ENCODE measurements around the gene AP5M1.
"Not testable (repeated sequence)": the region's sequence is repeated elsewhere in the genome, so short reads cannot be mapped to it uniquely, and the experiment has no call there.

Gene AP5M1

GRCh38 chr14:57329833-57330232 lies 61.1 kb downstream of the AP5M1 start:
- H3K27me3 ChIP-seq (ENCODE audit: insufficient read depth, low read length, poor library complexity, severe bottlenecking): no peaks in the 10 kb centered on the region
- H3F3A ChIP-seq (ENCODE audit: low read depth): no peaks in the 10 kb centered on the region
- no peaks in the 10 kb centered on the region for H3K36me3 ChIP-seq (ENCODE audit: insufficient read depth, low read length)
- no peaks in the 10 kb centered on the region for H4K20me1 ChIP-seq (ENCODE audit: insufficient read depth, low read length, poor library complexity, severe bottlenecking)
- no peaks in the 10 kb centered on the region for H3K79me2 ChIP-seq (ENCODE audit: insufficient read depth, low read length)
- H3K4me3 ChIP-seq (ENCODE audit: low read length, poor library complexity, severe bottlenecking): no peak overlapping the region
- H2AFZ ChIP-seq (ENCODE audit: low read length): no peak overlapping the region
- H3K9me2 ChIP-seq (replicated peaks; ENCODE audit: low read depth, low read length): no peaks in the 10 kb centered on the region
- no peak overlapping the region for H3K4me2 ChIP-seq (ENCODE audit: low read depth, low read length, poor library complexity, severe bottlenecking)
- no peaks in the 10 kb centered on the region for H3K9me3 ChIP-seq (ENCODE audit: insufficient read depth, low read depth, low read length)
- H3K9ac ChIP-seq (ENCODE audit: low read depth, low read length, poor library complexity, severe bottlenecking): no peak overlapping the region
- no peaks in the 10 kb centered on the region for H3K4me1 ChIP-seq (ENCODE audit: insufficient read depth, low read length, poor library complexity, severe bottlenecking)
- TF ChIP-seq CTCF (conservative IDR thresholded peaks at IDR 0.05; ENCODE audit: low read length) (no peak), EZH2phosphoT487 (IDR thresholded peaks at IDR 0.05; ENCODE audit: borderline replicate concordance) (no peak)

- H3F3A ChIP-seq (ENCODE audit: low read depth); H3K4me1 ChIP-seq (ENCODE audit: insufficient read depth, low read length, poor library complexity, severe bottlenecking); H3K36me3 ChIP-seq (ENCODE audit: insufficient read depth, low read length); H2AFZ ChIP-seq (ENCODE audit: low read length); H3K27me3 ChIP-seq (ENCODE audit: insufficient read depth, low read length, poor library complexity, severe bottlenecking); H4K20me1 ChIP-seq (ENCODE audit: insufficient read depth, low read length, poor library complexity, severe bottlenecking); H3K4me2 ChIP-seq (ENCODE audit: low read depth, low read length, poor library complexity, severe bottlenecking); H3K4me3 ChIP-seq (ENCODE audit: low read length, poor library complexity, severe bottlenecking); H3K79me2 ChIP-seq (ENCODE audit: insufficient read depth, low read length); H3K9me3 ChIP-seq (ENCODE audit: insufficient read depth, low read depth, low read length); H3K9me2 ChIP-seq (replicated peaks; ENCODE audit: low read depth, low read length); H3K9ac ChIP-seq (ENCODE audit: low read depth, low read length, poor library complexity, severe bottlenecking): not testable (repeated sequence)
These were observed 63.7 kb downstream of the AP5M1 start for GRCh38 chr14:57332475-57332874.

GRCh38 chr14:57333726-57334125 lies 65.0 kb downstream of the AP5M1 start:
- H3K9ac ChIP-seq (ENCODE audit: low read depth, low read length, poor library complexity, severe bottlenecking); H3K4me2 ChIP-seq (ENCODE audit: low read depth, low read length, poor library complexity, severe bottlenecking); H3F3A ChIP-seq (ENCODE audit: low read depth); H3K27me3 ChIP-seq (ENCODE audit: insufficient read depth, low read length, poor library complexity, severe bottlenecking); H4K20me1 ChIP-seq (ENCODE audit: insufficient read depth, low read length, poor library complexity, severe bottlenecking); H3K79me2 ChIP-seq (ENCODE audit: insufficient read depth, low read length); H3K4me3 ChIP-seq (ENCODE audit: low read length, poor library complexity, severe bottlenecking); H3K9me2 ChIP-seq (replicated peaks; ENCODE audit: low read depth, low read length); H3K4me1 ChIP-seq (ENCODE audit: insufficient read depth, low read length, poor library complexity, severe bottlenecking); H3K36me3 ChIP-seq (ENCODE audit: insufficient read depth, low read length); H2AFZ ChIP-seq (ENCODE audit: low read length); H3K9me3 ChIP-seq (ENCODE audit: insufficient read depth, low read depth, low read length): not testable (repeated sequence)

- not testable (repeated sequence) for H3K27me3 ChIP-seq (ENCODE audit: insufficient read depth, low read length, poor library complexity, severe bottlenecking); H3K4me1 ChIP-seq (ENCODE audit: insufficient read depth, low read length, poor library complexity, severe bottlenecking); H3K79me2 ChIP-seq (ENCODE audit: insufficient read depth, low read length); H3K4me2 ChIP-seq (ENCODE audit: low read depth, low read length, poor library complexity, severe bottlenecking); H3K9me3 ChIP-seq (ENCODE audit: insufficient read depth, low read depth, low read length); H2AFZ ChIP-seq (ENCODE audit: low read length); H3K9ac ChIP-seq (ENCODE audit: low read depth, low read length, poor library complexity, severe bottlenecking); H4K20me1 ChIP-seq (ENCODE audit: insufficient read depth, low read length, poor library complexity, severe bottlenecking); H3K4me3 ChIP-seq (ENCODE audit: low read length, poor library complexity, severe bottlenecking); H3F3A ChIP-seq (ENCODE audit: low read depth); H3K36me3 ChIP-seq (ENCODE audit: insufficient read depth, low read length); H3K9me2 ChIP-seq (replicated peaks; ENCODE audit: low read depth, low read length)
These were observed 75.0 kb downstream of the AP5M1 start for GRCh38 chr14:57343545-57344297.
